K562 (cell line): ENCODE data around the gene CCDC78. TPM values are rescaled to one million over a fixed set of nuclear protein-coding genes. Genes with fewer than 3 reads are reported as not detected.

Experiments used
- ATAC-seq: fragments of 200-7000 bp; cut with Tn5 transposase; 3 replicates; pipeline ENCODE4 v1.9.1; 2020; ENCODE audit warnings: moderate library complexity
- BruUV-seq: library from RNA; stranded (reverse); fragments of 400-500 nt; replicated peaks from 2 replicates; lab custom pipeline; 2021; lab: Mats Ljungman, UMichigan
- CTCF ChIA-PET: fragments of 300-600 bp; formaldehyde crosslinking; extraction: SDS; loops from one replicate; lab custom pipeline; 2021; ENCODE audit warnings: low intra/inter-chr PET ratio; lab: Yijun Ruan, JAX
- POLR2A ChIA-PET: fragments of 300-600, 350-650 bp; sonication (Branson Sonifier 250); formaldehyde crosslinking; extraction: SDS; loops from one replicate; lab custom pipeline; 2021; ENCODE audit warnings: antibody characterized with exemption, inconsistent platforms; lab: Yijun Ruan, JAX
- DNase-seq, 4 experiments: peaks; one replicate each; pipeline versions ENCODE4 v3.0.0 to v3.0.0-alpha.2; 2011 to 2018; ENCODE audit warnings: low spot score in 3 of 4, mixed read lengths in 3 of 4; ENCODE audit errors: extremely low read depth in 1 of 4
- FAIRE-seq: peaks from 2 replicates; lab custom pipeline; 2011; peaks lifted over from hg19 to GRCh38; lab: Jason Lieb, UNC
- H2AFZ ChIP-seq: 2 replicates; pipeline ENCODE4 v1.6.0; 2011; ENCODE audit warnings: low read depth, low read length, control low read depth, inconsistent platforms
- H3K27ac ChIP-seq: fragments of 200-600 bp; 3 replicates; pipeline ENCODE4 v1.8.0; 2011; ENCODE audit warnings: low read depth, mild to moderate bottlenecking, control low read depth, inconsistent platforms, low read length, moderate library complexity, mixed read lengths; ENCODE audit errors: extremely low read depth
- H3K27me3 ChIP-seq, 2 experiments: fragments of 300-600 bp in 1 of 2; 2 replicates in 1 of 2; 3 replicates in 1 of 2; pipeline versions ENCODE4 v1.6.0 to v1.8.0; 2011; ENCODE audit warnings: inconsistent platforms in 2 of 2, low read length in 2 of 2, mild to moderate bottlenecking in 1 of 2, mixed read lengths in 1 of 2, moderate library complexity in 1 of 2; ENCODE audit not compliant: control insufficient read depth in 2 of 2, insufficient read depth in 2 of 2
- H3K36me3 ChIP-seq: fragments of 300-600 bp; 3 replicates; pipeline ENCODE4 v1.8.0; 2011; ENCODE audit warnings: mild to moderate bottlenecking, low read length, inconsistent platforms; ENCODE audit not compliant: control insufficient read depth, insufficient read depth
- H3K4me1 ChIP-seq, 2 experiments: fragments of 200-600 bp in 1 of 2; replicated peaks in 1 of 2; 2 replicates in 1 of 2; 3 replicates in 1 of 2; pipeline versions ENCODE4 v1.5.1 to v1.8.0; 2011; ENCODE audit warnings: inconsistent platforms in 2 of 2, low read length in 2 of 2, mild to moderate bottlenecking in 1 of 2, mixed read lengths in 1 of 2, moderate library complexity in 1 of 2; ENCODE audit not compliant: control insufficient read depth in 2 of 2, insufficient read depth in 2 of 2
- H3K4me2 ChIP-seq: 2 replicates; pipeline ENCODE4 v1.6.1; 2011; ENCODE audit warnings: low read length, control low read depth, inconsistent platforms, mixed read lengths; ENCODE audit not compliant: insufficient read depth
- H3K4me3 ChIP-seq: fragments of 200-600 bp; sonication (generic), shearing (Covaris generic); 2 replicates; pipeline ENCODE4 v1.5.1; 2016; ENCODE audit warnings: control low read depth, inconsistent platforms
- H3K79me2 ChIP-seq: fragments of 200-600 bp; 3 replicates; pipeline ENCODE4 v1.8.0; 2011; ENCODE audit warnings: low read length, inconsistent platforms; ENCODE audit not compliant: control insufficient read depth, insufficient read depth
- H3K9ac ChIP-seq, 2 experiments: 2 replicates each; pipeline versions ENCODE4 v1.6.0 to v1.6.1; 2011; ENCODE audit warnings: low read depth in 2 of 2, low read length in 2 of 2, control low read depth in 1 of 2, inconsistent platforms in 1 of 2, mild to moderate bottlenecking in 1 of 2, mixed read lengths in 1 of 2; ENCODE audit not compliant: insufficient read depth in 1 of 2
- H3K9me1 ChIP-seq: one replicate; pipeline ENCODE4 v1.6.0; 2011; ENCODE audit warnings: inconsistent platforms, mild to moderate bottlenecking, low read length, moderate library complexity; ENCODE audit not compliant: control insufficient read depth, insufficient read depth
- H3K9me3 ChIP-seq: replicated peaks from 2 replicates; pipeline ENCODE4 v1.5.1; 2011; ENCODE audit warnings: low read depth, low read length, inconsistent platforms; ENCODE audit not compliant: control insufficient read depth, insufficient read depth
- H4K20me1 ChIP-seq: replicated peaks from 2 replicates; pipeline ENCODE4 v1.6.1; 2011; ENCODE audit warnings: low read length, inconsistent platforms, mixed read lengths; ENCODE audit not compliant: control insufficient read depth, insufficient read depth
- CBX5 ChIP-seq: IDR thresholded peaks from 2 replicates; pipeline ENCODE4 v1.6.1; 2014; ENCODE audit warnings: low read depth, borderline replicate concordance
- NFIC ChIP-seq: fragments of 450-650 bp; IDR thresholded peaks from 2 replicates; pipeline ENCODE4 v1.6.1; 2017; ENCODE audit warnings: mild to moderate bottlenecking, inconsistent platforms
- SRSF3 ChIP-seq: fragments of 200-400 bp; formaldehyde crosslinking; IDR thresholded peaks from 2 replicates; pipeline ENCODE4 v1.6.1; 2016; ENCODE audit warnings: mild to moderate bottlenecking, low read length, moderate library complexity; ENCODE audit not compliant: insufficient read depth
- YBX1 ChIP-seq: fragments of 450-650 bp; IDR thresholded peaks from 2 replicates; pipeline ENCODE4 v1.7.1; 2016; ENCODE audit warnings: mild to moderate bottlenecking
- ZNF121 ChIP-seq: sonication (generic); formaldehyde crosslinking; conservative IDR thresholded peaks from 2 replicates; pipeline ENCODE4 v1.8.0; 2022; ENCODE audit warnings: missing genetic modification reagents
- WGBS: fragments of 100-300 bp; shearing (Covaris generic); methylation state at CpG from one replicate; pipeline ENCODE4 v1.1.6; 2016; ENCODE audit warnings: low coverage, mixed read lengths; ENCODE audit not compliant: insufficient coverage; ENCODE audit errors: missing lambda C conversion rate; 5-methylcytosine and 5-hydroxymethylcytosine counted together
- in situ Hi-C: fragments of 300-500 bp; cut with MboI; formaldehyde crosslinking; loops from 4 replicates; pipeline ENCODE4 v1.15.0; 2018; ENCODE audit warnings: inconsistent platforms, mixed read lengths
- intact Hi-C: fragments of 100-400 bp; cut with micrococcal nuclease; formaldehyde crosslinking; loops from 2 replicates; pipeline ENCODE4 v1.14.2; 2022
- polyA plus RNA-seq, 8 experiments: library from polyadenylated mRNA; depleted of rRNA in 4 of 8; stranded (reverse) in 5 of 8; unstranded in 3 of 8; fragments of >200 nt; fragmentation: Nextera tagmentation in 2 of 8; fragmentation: Illumina TruSeq in 1 of 8; extraction: Ambion mirVana in 2 of 8; extraction: Trizol in 1 of 8; gene quantifications; 2 replicates each; pipeline versions ENCODE4 v1.2.1 to v1.2.3, GENCODE V29; 2011 to 2014; ENCODE audit warnings: inconsistent platforms in 1 of 8, missing spikeins in 1 of 8
- total RNA-seq, 7 experiments: library from RNA; depleted of rRNA in 6 of 7; stranded (reverse); fragments of >200 nt in 6 of 7; fragmentation: Illumina TruSeq in 2 of 7; extraction: Trizol in 2 of 7; gene quantifications; 2 replicates each; pipeline versions ENCODE4 v1.2.1 to v1.2.3, GENCODE V29; 2011 to 2021; ENCODE audit warnings: low replicate concordance in 1 of 7
- TF ChIP-seq, protein P1 (sequence below), 2 experiments: IDR thresholded peaks; 2 replicates each; pipeline ENCODE4 v1.6.1; 2012; ENCODE audit warnings: improper control_type of control experiment in 2 of 2, low read depth in 2 of 2, low read length in 2 of 2, borderline replicate concordance in 1 of 2

Gene CCDC78
- total and polyA plus RNA-seq, 9 of the 15 experiments (the other 6 are each of a cell fraction or from before 2014, with no cell fraction given) = 0.24 to 17.7 (median 2.9) TPM

DNA sequence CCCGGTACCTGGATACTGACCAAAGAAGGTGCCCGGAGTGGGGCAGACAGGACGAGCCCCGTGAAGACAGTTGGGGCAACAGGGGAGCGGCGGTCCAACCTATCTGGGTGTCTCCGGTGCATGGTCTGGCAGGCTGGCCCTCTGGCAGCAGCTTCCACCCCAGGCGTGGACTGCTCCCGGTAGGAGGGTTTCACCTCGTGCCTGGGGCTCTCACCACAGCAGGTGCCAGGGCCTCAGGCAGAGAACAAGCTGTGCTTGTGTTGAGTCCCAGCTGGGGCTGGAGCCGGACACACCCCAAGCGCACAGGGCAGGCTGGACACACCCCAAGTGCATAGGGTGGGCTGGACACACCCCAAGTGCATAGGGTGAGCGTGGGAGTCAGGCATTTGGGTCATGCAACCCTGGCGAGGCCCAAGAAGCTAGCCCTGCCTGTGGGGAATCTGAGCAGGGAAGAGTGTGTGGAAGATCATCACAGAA, 19.1 kb downstream of the CCDC78 start:
- Histone ChIP-seq H3K4me3 (no peak overlapping the region), H3K9me3 (no peaks in the 10 kb centered on the region), H2AFZ (no peak overlapping the region), H3K79me2 (no peaks in the 10 kb centered on the region), H3K4me2 (no peak overlapping the region)
- TF ChIP-seq NFIC (no peak), CBX5 (no peak), SRSF3 (no peak), YBX1 (no peak), ZNF121 (CRISPR knock-in tag) (no peak)
- TF ChIP-seq, protein P1, sequence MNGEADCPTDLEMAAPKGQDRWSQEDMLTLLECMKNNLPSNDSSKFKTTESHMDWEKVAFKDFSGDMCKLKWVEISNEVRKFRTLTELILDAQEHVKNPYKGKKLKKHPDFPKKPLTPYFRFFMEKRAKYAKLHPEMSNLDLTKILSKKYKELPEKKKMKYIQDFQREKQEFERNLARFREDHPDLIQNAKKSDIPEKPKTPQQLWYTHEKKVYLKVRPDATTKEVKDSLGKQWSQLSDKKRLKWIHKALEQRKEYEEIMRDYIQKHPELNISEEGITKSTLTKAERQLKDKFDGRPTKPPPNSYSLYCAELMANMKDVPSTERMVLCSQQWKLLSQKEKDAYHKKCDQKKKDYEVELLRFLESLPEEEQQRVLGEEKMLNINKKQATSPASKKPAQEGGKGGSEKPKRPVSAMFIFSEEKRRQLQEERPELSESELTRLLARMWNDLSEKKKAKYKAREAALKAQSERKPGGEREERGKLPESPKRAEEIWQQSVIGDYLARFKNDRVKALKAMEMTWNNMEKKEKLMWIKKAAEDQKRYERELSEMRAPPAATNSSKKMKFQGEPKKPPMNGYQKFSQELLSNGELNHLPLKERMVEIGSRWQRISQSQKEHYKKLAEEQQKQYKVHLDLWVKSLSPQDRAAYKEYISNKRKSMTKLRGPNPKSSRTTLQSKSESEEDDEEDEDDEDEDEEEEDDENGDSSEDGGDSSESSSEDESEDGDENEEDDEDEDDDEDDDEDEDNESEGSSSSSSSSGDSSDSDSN (IDR thresholded peaks at IDR 0.05; ENCODE audit: borderline replicate concordance in 1 of 2, low read depth in 2 of 2, low read length in 2 of 2) = 0 out of 4 replicates have a peak, but pooled peaks of 1 of the 2 experiments have one; percentile 1
- TF ChIP-seq, all 486 proteins: peak for 1
- Histone ChIP-seq H3K27me3 (peaks cover 5 to 37% of the 10 kb centered on the region in 2 experiments; a peak in 3 of 5 replicates), H4K20me1 (peaks cover 34% of the 10 kb centered on the region), H3K4me1 (peaks cover 0 to 65% of the 10 kb centered on the region in 2 experiments; a peak in 3 of 5 replicates), H3K9me1 (peaks cover 4% of the 10 kb centered on the region), H3K27ac (no peak overlapping the region), H3K36me3 (no peaks in the 10 kb centered on the region), H3K9ac (peak overlapping the region in 1 of 2 experiments; percentile 76; a peak in 1 of 4 replicates)
- CTCF ChIA-PET = no interaction called here
- in situ Hi-C loops (no loop called here), intact Hi-C loops (no loop called here)
- no TSS peak for BruUV-seq
- POLR2A ChIA-PET = interaction anchor here (0.5 to 1.7 kb wide), 7 partner anchors 9 to 83 kb away, joined by 3 to 9 read pairs (median 3); partner anchors contain the start of gene ANTKMT
- ATAC-seq = no peak
- FAIRE-seq = no peak
- WGBS = 9% methylated on average over 14 of the region's 14 CpGs
- peak in 1 of 4 experiments; percentile 35 for DNase-seq
